ENCODE data around the gene COPA.

- no peak for TF ChIP-seq POLR2AphosphoS5 (IDR thresholded peaks at IDR 0.05; ENCODE audit: low read depth, low read length)
- TF ChIP-seq POLR2A (IDR thresholded peaks at IDR 0.05; ENCODE audit: low read depth, low read length) = no peak
Measured at GRCh38 chr1:160307118-160307791, 35.8 kb downstream of the COPA start.
